ENCODE results near the gene QSOX2. TPM values are rescaled to one million over a fixed set of nuclear protein-coding genes. Genes with fewer than 3 reads are reported as not detected.

The QSOX2 gene
- total and polyA plus RNA-seq, 7 donors, result 0.60 to 10.1 (median 3.5) TPM

- Histone ChIP-seq H3K27ac (no peak overlapping the region), H3K36me3 (no peaks in the 10 kb centered on the region), H3K4me3 (no peak overlapping the region), H3K27me3 (peaks cover 0 to 86% (median 51%) of the 10 kb centered on the region in 3 donors), H3K4me1 (peaks cover 0 to 8% (median 6%) of the 10 kb centered on the region in 4 donors), H3K9me3 (no peaks in the 10 kb centered on the region)
- intact Hi-C loops (cut with DNase I), result no loop called here
- TF ChIP-seq POLR2A (IDR thresholded peaks at IDR 0.05) (no peak), POLR2AphosphoS5 (IDR thresholded peaks at IDR 0.05) (no peak), EP300 (IDR thresholded peaks at IDR 0.05) (no peak), CTCF (IDR thresholded peaks at IDR 0.05) (no peak)
- WGBS, 2 donors, result 71 to 83% methylated on average over 28 of the region's 28 CpGs
- DNase-seq, result no peak
Observed at GRCh38 chr9:136285501-136286358, 40.1 kb upstream of the QSOX2 start.

GRCh38 chr9:136284951-136285350, 39.3 kb upstream of the QSOX2 start:
- intact Hi-C loops (cut with DNase I), result no loop called here
- peaks cover 0 to 80% (median 44%) of the 10 kb centered on the region in 3 donors for H3K27me3 ChIP-seq
- no peaks in the 10 kb centered on the region for H3K36me3 ChIP-seq
- no peaks in the 10 kb centered on the region for H3K9me3 ChIP-seq
- no peak overlapping the region for H3K27ac ChIP-seq
- H3K4me3 ChIP-seq, result no peak overlapping the region
- no peak for DNase-seq
- H3K4me1 ChIP-seq, result peaks cover 0 to 8% (median 6%) of the 10 kb centered on the region in 4 donors
- TF ChIP-seq CTCF (IDR thresholded peaks at IDR 0.05) (no peak), EP300 (IDR thresholded peaks at IDR 0.05) (no peak), POLR2A (IDR thresholded peaks at IDR 0.05) (no peak), POLR2AphosphoS5 (IDR thresholded peaks at IDR 0.05) (no peak)
- WGBS, 2 donors, result 85 to 91% methylated on average over 19 of the region's 19 CpGs

GRCh38 chr9:136284311-136284710, 38.7 kb upstream of the QSOX2 start:
- no peak overlapping the region for H3K4me3 ChIP-seq
- 54 to 72% methylated on average over 22 of the region's 22 CpGs for WGBS, 2 donors
- no peak overlapping the region for H3K27ac ChIP-seq
- H3K36me3 ChIP-seq, result no peaks in the 10 kb centered on the region
- no peak for DNase-seq
- H3K27me3 ChIP-seq, result peaks cover 0 to 81% (median 44%) of the 10 kb centered on the region in 3 donors
- H3K4me1 ChIP-seq, result peaks cover 0 to 8% (median 6%) of the 10 kb centered on the region in 4 donors
- H3K9me3 ChIP-seq, result no peaks in the 10 kb centered on the region
- intact Hi-C loops (cut with DNase I), result no loop called here
- TF ChIP-seq POLR2A (IDR thresholded peaks at IDR 0.05) (no peak), POLR2AphosphoS5 (IDR thresholded peaks at IDR 0.05) (no peak), EP300 (IDR thresholded peaks at IDR 0.05) (no peak)

GRCh38 chr9:136283291-136284235, 38.0 kb upstream of the QSOX2 start:
- Histone ChIP-seq H3K9me3 (no peaks in the 10 kb centered on the region), H3K4me1 (peaks cover 0 to 8% (median 6%) of the 10 kb centered on the region in 4 donors), H3K4me3 (peak overlapping the region in 3 of 4 donors; percentile 3 to 21 (median 6)), H3K36me3 (no peaks in the 10 kb centered on the region), H3K27ac (no peak overlapping the region), H3K27me3 (peaks cover 0 to 79% (median 44%) of the 10 kb centered on the region in 3 donors)
- 10 to 25% methylated on average over 31 of the region's 32 CpGs for WGBS, 2 donors
- intact Hi-C loops (cut with DNase I), result no loop called here
- peak; percentile 85 for DNase-seq
- peak; percentile 64 to 86 (median 74) for TF ChIP-seq CTCF (IDR thresholded peaks at IDR 0.05)
- no peak for TF ChIP-seq POLR2AphosphoS5 (IDR thresholded peaks at IDR 0.05)
- TF ChIP-seq POLR2A (IDR thresholded peaks at IDR 0.05), result no peak
- TF ChIP-seq EP300 (IDR thresholded peaks at IDR 0.05), result no peak
